C4-2B (cell line): Measurements from ENCODE around the gene ENTPD1.

ENCODE experiments used
- ZFX ChIP-seq: fragments of 450-650 bp; IDR thresholded peaks from 2 replicates; pipeline ENCODE4 v1.6.1; 2017
- TF ChIP-seq, protein P1 (sequence below): fragments of 450-650 bp; conservative IDR thresholded peaks from 2 replicates; pipeline ENCODE4 v1.5.1; 2017; ENCODE audit warnings: mild to moderate bottlenecking

- TF ChIP-seq, protein P1, sequence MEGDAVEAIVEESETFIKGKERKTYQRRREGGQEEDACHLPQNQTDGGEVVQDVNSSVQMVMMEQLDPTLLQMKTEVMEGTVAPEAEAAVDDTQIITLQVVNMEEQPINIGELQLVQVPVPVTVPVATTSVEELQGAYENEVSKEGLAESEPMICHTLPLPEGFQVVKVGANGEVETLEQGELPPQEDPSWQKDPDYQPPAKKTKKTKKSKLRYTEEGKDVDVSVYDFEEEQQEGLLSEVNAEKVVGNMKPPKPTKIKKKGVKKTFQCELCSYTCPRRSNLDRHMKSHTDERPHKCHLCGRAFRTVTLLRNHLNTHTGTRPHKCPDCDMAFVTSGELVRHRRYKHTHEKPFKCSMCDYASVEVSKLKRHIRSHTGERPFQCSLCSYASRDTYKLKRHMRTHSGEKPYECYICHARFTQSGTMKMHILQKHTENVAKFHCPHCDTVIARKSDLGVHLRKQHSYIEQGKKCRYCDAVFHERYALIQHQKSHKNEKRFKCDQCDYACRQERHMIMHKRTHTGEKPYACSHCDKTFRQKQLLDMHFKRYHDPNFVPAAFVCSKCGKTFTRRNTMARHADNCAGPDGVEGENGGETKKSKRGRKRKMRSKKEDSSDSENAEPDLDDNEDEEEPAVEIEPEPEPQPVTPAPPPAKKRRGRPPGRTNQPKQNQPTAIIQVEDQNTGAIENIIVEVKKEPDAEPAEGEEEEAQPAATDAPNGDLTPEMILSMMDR, result no peak
- TF ChIP-seq ZFX, result no peak
Measured at GRCh38 chr10:95791425-95791979, 35.5 kb downstream of the ENTPD1 start.
